K562 (cell line): Measurements from ENCODE around the gene METRN.

Source experiments
- EZH2 ChIP-seq: IDR thresholded peaks from 2 replicates; pipeline ENCODE4 v1.6.1; 2012; ENCODE audit warnings: low read depth, mild to moderate bottlenecking, inconsistent platforms, low read length, borderline replicate concordance
- ZNF24 ChIP-seq: fragments of 450-650 bp; IDR thresholded peaks from 2 replicates; pipeline ENCODE4 v1.6.1; 2016

- TF ChIP-seq ZNF24 (no peak), EZH2 (no peak)
Measured at GRCh38 chr16:746637-747036, 31.7 kb downstream of the METRN start.
